ENCODE results near the gene GPC3.

Gene GPC3

DNA sequence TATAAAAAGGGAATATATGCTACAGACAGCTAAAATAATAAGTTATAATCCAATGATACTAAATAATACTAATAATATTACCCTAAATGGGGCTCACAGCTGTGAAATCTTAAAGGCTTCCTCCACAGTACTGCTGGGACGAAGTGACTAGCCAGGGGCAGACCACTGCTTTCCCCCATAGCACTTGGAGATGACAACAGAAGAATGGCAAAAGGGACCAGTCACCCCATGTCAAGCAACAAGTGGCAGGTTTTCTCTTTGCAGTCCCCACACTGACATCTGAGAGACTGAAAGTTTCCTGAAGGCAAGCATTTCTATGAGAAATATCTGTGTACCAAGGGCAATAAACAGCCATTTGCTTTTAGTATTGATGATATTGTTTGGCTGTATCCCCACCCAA is 396.6 kb downstream of the GPC3 start:
- no peak for DNase-seq

DNA sequence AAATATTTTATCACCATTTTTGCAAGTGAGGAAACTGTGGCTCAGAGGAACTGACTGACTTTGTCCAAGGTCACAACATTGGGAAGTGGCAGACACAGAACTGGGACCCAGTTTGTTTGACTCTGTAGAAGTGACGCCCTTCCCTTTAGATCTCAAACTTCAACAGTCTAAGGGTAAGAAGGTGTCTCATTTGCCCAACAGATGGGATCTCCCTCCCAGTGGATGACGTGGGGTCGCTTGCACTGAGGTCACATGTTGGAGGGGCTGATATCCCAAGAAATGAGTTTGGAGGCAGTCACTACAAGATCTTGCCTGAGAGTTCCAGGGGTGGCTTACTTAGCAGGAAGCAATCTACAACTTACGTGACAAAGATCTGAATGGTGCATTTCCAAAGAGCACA is 397.6 kb downstream of the GPC3 start:
- DNase-seq = no peak

DNA sequence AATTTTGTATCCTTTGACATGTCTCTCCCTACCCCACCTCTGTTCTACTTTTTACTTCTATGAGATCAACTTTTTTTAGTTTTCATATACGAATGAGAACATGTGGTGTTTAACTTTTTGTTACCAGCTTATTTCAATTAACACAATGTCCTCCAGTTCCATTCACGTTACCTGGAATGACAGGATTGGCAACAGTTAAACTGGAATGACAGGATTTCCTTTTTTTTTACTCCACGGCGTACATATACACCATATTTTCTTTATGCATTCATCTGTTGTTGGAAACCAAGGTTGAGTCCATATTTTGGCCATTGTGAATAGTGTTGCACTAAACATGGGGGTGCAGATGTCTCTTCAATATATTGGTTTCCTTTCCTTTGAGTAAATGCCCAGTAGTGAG is 398.3 kb downstream of the GPC3 start:
- DNase-seq = no peak

DNA sequence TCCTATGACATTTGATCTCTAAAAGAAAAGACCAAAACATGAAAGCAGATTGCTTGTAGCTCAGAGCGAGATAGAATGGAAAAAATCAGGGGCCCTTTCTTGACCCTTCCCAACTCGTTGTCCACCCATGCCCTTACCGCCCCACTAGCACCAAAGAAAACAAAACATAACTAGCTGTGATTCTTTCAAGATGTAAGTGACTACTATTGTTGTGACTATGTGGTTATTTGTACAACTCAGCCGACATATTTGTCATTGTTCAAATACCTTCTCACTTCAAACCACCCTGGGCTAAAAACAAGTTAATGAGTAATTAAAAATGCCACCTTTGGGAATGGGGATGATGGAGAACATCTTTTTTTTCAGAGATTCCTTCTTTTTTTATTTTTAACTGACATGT is 399.0 kb downstream of the GPC3 start:
- DNase-seq = no peak

DNA sequence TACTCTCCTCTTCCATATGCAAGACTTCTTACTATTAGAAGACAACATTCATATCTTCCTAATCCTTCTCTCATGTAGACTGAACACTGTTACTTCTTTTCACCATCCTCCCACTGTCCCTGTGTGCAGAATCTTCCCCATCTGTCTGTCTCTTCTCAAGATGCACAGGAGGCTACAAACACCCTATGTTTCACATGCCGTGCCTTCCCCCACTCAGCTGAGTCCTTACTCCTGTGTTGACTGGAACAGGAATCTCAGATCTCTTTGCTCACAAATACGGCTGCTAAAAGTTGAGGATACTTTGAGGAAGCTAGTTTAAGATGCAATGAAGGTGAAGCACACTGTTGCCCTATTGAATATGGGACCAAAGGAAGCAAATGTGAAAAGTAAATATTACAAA is 401.6 kb downstream of the GPC3 start:
- no peak for DNase-seq

DNA sequence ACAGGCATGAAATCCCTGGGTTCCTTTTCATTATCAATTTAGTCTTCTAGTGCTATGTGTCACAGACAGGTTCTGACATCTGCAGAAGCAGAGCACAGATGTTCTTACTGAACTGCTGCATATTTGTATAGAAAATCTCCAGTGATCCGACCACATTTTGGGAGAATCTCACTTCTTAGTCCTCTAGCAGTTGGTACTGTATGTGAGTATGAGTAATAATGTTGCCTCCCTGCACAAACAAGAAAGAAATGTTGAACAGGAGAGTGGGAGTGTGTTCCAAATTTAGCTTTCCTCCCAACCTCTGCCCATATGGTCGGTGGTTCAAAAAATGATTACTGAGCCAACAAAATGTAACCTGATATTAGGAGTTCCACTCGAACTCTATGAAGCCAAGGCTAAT is 404.8 kb downstream of the GPC3 start:
- no peak for DNase-seq

DNA sequence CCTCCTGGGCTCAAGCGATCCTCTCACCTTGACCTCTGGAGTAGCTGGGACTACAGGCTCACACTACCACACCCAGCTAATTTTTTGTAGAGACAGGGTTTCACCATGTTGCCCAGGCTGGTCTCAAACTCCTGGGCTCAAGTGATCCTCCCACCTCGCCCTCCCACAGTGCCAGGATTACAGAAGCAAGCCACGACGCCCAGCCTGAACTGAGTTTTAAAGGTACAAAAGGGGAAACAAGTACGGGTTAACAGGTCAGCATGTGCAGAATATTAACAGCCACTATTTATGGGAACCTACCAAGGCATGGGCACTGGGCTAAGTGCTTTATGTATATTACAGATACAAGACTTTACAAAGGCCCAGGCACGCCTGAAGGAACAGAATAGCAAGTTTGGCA is 405.8 kb downstream of the GPC3 start:
- DNase-seq = no peak

DNA sequence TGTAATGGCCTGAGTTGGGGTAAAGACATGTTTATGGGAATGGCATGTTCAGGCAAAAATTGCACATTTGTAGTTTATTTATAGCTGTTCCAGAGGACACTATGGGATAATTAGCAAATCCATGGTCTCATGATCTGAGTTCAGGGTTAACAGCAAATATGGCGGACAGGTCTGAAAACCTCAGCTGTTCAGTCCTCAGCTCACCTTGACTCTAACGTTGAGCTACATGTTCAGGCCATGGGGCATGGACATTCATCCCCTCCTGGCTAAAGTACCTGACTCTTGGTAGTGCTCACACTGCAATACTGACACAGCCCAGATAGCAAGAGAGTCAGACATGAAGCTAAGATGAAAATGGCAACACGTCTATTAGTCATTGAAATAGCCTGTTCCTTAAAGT is 408.5 kb downstream of the GPC3 start:
- DNase-seq = no peak

DNA sequence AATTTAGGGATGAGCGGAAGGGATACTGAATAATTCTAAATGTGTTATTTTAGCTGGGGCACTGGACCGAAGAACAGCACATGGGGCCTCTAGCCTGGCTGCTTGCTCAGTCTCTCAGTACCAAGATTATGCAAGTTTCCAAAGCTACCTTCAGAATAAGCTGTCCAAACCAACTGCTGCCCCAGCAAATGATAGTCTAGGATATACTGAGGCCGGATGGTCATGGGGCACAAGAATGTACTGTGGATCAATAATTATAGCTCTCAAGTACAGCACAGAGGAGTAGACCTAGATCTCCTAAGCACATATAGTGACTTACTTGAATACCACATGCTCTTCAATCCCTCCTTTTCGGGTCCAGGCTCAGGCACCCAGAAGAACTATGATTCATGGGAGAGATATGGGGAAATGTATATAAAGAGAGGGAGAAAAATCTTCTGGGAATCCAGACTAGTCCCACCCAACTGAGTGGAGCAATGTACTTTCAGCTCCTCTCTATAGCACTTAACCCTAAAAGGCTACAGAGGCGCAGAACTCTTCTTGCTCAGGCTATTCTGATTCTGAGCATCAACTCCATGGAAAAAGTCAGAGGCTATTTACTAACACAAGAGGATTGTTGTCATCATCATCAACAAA is 409.8 kb downstream of the GPC3 start:
- no peak for DNase-seq

DNA sequence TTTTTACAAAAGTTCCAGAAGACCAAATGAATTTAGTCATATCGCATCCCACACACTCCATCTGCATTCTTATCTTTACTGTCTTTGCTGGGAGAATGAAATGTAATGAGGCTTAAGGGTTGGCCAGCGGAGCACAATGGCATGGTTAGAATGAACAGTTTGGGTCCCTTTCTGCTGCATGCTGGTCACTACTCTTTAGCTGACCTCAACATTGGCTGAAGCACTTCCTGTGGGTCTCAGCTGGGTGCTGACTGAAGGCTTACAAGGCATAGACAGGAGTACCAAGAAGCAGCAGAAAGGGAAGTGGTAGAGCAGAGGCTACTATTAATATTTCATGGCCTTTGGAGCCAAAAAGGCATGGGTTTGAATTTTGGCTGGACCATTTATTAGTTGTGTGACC is 410.7 kb downstream of the GPC3 start:
- DNase-seq = no peak

DNA sequence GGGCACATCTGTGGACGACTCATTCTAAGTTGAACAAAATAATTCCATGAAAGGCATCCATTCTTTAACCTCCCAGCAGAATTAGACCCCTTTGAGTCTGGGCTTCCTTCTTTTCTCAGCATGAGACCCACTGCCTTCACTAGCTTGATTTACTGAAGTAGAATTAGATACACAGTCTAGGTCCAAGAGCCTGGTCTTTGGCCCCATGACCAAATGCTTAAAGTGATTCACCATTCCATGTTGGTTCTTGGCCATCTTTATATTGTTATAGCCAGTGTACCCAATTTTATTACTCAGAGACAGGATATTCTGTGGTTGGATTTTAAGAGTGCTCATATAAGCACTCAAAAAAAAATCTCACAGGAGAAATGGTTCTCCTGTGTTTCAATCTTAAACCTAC is 414.8 kb downstream of the GPC3 start:
- no peak for DNase-seq

DNA sequence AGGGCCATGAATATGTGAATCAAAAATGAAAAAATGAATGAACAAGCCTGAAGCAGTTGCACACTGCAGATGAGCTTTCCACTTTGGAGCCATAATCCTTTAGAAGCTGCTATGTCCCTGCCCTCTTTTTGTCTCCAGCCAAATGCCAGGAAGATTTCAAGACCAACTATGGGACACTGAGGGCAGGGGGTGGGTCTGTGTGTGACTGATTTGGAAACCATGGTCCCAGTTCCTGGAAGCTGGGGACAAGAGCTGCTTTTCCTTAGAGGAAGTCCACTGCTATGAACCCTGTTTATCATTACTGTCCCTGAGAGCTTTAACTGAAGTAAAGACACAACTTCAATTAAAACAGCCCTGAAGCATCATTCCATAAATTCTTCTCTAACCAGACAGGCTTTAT is 416.2 kb downstream of the GPC3 start:
- no peak for DNase-seq

DNA sequence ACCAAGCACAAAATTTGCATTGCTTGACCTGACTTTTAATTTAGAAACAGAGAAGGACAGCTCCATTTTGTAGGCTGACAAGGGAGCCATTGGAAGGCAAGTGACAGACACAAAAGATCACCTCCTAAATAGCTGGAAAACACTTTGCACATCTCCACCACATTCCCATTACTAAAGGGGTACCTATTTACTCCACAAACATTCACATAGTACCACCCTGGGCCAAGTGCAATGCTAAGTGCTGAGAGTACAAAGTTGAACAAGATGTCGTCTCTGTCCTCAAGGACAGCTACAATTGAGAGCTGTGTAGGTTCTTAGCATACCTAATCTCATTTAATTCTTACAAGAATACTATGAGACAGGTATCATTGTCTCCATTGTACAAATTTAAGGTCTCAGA is 417.3 kb downstream of the GPC3 start:
- DNase-seq = no peak

DNA sequence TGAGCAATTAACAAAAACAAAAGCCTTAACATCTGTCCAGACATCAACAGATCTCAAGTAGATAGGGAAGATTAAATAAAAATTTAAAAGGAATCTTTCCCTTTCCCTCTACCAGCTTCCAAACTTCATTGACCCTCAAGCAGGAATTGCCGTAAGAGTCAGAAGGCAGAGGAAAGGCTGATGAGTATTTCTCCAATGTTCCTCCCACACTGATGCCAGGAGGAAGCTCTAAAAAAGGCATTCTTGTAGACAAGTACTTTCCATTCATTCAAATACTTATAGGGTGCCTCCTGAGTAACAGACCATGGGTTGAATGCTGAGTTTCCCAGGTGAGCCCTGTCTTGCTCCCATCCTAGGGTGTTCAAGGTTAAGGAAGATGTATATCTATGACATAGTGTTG is 418.5 kb downstream of the GPC3 start:
- DNase-seq = no peak

DNA sequence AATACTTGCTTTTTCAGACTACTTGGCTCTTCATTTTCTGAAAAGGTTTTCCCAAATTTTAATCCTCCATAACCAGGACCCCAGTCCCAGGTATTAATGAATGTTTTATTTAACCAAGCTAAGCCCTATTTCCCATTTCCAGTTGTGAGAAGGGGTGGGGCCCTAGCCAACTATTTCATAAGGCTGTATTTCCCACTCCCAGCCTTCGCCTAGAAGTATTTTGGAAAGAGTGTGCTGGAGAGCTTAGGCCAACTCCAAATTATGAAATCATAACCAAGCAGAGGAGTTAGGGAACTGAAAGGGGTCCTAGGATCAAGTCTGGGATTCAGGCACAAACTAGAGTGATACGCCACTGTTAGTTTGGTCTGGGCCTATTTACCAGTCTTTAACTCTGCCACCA is 421.7 kb downstream of the GPC3 start:
- DNase-seq = no peak

DNA sequence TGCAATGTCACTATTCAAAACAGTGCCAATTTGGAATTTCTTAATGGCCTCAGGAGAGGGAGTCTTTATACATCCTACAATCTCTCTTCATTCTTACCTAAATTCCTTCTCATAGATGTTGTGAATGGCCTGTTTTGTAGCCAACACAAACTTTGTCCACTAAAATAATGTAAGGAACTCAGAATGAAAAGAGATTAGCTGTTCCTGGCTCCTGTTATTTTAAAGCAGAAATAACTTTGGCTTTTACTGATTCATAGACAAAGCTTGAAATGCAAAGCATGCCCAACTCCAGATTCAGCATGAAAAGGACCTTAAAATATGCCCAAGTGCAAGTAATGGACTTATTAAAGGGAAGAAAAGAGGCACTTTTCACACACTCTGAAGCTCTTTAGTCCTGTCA is 424.1 kb downstream of the GPC3 start:
- no peak for DNase-seq

DNA sequence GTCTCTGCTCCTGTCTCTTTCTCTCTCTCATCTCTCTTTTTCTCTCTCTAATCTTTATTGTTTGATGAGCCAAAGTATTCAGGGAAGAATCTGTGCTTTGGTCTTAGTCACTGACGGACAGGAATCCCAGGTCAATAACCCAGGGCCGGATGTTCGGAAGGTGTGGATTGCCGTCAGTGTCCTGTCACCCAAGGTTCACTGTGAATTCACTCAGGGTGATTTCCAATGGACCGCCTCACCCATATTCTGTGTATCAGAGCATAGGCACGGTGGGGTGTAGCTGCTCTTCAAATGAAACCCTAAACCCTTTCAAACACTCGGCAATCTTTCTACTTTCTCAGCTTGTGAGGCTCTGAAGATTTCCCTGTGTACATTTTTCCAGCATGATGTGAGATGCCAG is 425.5 kb downstream of the GPC3 start:
- DNase-seq = no peak

DNA sequence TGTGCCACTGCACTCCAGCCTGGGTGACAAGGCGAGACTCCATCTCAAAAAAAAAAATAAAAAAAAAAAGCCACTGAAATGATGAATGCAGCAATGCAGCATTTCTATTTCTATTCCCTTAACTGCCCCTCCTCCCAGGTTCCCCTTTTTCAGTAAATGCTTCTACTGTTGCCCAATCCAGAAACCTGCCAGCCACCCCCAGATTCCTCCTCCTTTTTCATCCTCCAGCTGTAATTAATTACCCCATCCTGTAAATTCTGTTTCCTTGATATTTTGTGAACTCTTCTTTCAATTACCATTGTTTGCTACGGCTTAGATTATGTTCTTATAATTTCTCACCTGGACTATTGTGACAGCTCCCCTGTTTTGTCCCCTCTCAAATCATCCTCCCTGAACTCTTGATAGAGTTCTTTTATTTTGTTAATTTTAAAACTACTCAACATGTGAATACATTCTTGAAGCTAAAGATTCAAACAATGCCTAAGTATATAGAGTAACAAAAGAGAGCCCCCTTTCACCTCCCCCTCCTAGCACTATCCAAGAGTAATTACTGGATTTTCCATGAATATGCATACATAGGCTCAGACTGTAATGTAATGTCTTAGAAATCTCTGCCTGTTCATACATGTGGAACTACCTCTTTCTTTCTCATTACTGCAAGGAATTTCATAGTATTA is 429.5 kb downstream of the GPC3 start:
- no peak for DNase-seq

DNA sequence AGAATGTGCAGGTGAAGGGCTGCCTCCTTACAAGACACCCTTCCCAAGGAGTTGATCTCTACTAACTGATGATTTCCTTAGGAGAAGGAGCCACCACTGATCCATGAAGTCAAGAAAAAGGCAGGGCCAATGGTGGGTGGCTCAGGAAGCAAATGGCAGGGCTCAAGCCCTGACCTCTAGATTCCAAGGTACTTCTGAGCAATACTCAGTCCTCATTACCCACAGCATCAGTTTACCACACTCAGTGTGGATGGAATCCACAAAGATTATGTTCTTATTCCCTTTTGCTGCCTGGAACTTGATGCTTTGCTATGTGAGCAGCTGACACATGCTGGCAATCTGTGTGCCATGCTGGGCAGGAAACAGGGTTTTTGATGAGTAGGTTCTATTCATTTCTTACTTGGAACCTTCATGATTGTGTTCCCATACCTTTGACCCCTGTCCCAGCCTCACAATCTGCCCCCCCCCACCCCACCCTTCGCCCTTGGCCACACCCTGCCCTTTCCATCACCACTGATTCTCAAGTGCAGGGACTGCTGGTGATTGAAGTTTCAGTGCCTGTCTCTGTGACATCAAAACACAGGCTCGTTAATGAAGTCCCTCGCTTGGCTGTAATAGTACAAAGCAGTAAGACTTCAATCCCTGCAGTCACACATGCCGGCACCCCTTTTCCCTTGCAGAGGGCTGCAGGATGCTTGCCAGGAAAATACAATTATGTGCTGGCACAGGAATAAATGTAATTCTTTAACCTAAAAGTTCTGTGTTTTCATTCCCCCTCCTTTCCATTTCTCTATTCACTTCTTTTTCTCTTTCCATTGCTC is 434.5 kb downstream of the GPC3 start:
- DNase-seq = no peak

DNA sequence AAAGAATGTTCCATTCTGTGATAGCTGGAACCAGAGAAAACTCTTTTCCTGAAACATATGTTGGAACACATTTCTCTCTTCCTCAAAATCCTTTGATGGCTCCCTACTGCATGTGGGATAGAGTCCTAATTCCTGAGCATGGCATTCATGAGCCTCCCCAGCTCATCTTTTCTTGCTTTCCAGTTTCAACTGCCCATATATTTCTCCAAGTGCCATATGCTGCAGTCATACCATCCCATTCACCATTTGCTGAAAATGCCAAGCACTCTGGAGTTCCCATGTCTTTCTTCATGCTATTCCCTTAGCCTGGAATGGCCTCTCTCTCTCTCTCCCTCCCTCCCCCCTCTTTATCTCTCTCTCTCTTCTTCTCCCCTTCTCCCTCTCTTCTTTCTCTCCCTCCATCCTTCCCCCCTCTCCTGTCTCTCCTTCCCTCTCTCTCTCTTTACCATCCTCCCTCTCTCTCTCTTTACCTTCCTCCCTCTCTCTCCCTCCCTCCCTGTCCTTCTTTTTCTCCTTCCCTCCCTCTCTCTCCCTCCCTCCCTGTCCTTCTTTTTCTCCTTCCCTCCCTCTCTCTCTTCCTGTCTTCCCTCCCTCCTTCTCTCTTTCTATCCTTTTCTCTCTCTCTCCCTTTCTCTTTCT is 436.0 kb downstream of the GPC3 start:
- DNase-seq = no peak

DNA sequence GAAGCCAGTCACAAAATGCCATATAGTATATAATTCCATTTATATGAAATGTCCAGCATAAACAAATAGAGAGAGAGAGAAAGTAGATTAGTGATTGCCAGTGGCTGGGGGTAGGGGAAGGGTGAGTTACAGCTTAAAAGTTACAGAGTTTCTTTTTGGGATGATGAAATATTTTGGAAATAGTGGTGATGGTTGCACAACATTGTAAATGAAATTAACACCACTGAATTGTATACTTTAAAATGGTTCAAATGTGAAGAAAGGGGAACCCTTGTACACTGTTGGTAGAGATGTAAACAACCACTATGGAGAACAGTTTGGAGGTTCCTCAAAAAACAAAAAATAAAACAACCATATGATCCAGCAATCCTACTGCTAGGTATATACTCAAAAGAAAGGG is 439.0 kb downstream of the GPC3 start:
- DNase-seq = no peak

DNA sequence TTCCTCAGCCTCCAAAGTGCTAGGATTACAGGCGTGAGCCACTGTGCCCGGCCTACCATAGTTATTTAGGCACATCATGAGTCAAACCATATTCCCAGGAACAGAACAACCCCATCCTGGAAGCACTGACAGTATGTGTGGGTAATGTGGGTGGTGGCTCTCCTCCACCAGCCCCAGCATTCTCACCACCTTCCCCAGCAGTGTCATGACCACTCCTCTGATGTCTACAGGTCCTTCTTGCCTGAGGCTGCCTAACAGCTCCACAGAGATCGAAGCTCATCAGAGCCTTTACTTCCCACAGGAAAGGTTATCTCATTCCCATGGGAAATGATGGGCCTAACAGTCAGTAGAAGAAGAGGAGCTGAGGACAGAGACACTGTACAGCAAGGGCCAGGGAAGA is 440.6 kb downstream of the GPC3 start:
- DNase-seq = no peak

DNA sequence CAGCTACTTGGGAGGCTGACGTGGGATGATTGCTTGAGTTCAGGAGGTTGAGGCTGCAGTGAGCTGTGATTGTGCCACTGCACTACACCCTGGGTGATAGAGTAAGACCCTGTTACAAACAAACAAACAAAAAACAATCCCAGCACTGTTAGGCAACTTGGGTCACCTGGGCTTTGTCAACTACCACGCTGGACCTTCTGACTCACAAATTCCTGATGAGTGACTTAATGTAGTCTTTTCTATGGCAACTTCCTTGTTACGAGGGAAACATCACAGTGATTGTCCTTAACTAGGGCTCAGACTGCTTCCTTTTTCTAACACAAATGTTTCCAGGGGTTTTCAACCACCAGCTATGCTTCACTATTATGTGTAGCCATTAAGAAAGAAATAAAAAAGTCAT is 441.3 kb downstream of the GPC3 start:
- DNase-seq = peak; percentile 3

DNA sequence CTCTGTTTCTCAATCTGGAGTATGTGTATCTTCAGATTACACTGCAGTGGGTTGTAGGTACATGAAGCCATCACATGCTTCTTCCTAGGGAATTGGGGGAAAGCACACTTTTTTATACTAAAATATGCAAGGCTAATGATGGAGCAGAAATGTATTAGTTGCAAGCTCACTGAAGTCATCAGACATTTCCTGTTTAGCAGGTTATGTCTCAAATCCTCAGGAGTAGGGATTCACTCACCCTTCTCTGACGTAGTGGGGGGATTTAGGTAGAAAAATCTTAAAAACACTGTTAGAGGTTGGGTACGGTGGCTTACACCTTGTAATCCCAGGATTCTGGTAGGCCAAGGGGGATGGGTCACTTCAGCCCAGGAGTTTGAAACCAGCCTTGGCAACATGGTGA is 441.7 kb downstream of the GPC3 start:
- no peak for DNase-seq

Measured in CD4-positive, alpha-beta T cell treated with Interleukin-12 subunit alpha and Interleukin-12 subunit beta, for 1 hour (primary cell).